ENCODE results near the gene GADD45A.

DNA sequence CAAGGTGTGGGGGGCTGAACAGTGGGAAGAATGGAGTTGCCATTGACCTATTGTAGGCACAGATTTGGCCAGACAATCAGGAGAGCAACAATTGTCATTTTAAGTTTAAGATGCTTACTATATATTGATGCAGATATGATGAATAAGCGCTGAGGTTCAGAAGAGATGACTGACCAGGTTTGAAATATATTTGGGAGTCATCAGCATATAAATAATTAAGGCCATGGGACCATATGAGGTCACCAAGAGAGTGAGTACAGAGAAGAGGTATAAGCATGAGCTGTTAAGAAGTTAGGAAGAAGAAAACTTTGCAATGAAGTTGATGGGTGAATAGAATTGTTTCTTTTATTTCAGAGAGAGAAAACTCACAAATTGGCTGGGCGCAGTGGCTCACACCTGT, 4.5 kb upstream of the GADD45A start:
- TF ChIP-seq, protein P1, sequence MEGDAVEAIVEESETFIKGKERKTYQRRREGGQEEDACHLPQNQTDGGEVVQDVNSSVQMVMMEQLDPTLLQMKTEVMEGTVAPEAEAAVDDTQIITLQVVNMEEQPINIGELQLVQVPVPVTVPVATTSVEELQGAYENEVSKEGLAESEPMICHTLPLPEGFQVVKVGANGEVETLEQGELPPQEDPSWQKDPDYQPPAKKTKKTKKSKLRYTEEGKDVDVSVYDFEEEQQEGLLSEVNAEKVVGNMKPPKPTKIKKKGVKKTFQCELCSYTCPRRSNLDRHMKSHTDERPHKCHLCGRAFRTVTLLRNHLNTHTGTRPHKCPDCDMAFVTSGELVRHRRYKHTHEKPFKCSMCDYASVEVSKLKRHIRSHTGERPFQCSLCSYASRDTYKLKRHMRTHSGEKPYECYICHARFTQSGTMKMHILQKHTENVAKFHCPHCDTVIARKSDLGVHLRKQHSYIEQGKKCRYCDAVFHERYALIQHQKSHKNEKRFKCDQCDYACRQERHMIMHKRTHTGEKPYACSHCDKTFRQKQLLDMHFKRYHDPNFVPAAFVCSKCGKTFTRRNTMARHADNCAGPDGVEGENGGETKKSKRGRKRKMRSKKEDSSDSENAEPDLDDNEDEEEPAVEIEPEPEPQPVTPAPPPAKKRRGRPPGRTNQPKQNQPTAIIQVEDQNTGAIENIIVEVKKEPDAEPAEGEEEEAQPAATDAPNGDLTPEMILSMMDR (conservative IDR thresholded peaks at IDR 0.05 in 1 of 2, IDR thresholded peaks at IDR 0.05 in 1 of 2; ENCODE audit: low read depth in 1 of 2, low read length in 2 of 2) = no peak
- no peak for TF ChIP-seq EZH2 (IDR thresholded peaks at IDR 0.05; ENCODE audit: low read length, missing control alignments)

Data from fibroblast of lung (primary cell).